T-helper 2 cell treated with Interferon-gamma antibody and Interleukin-4, amounts not matched to agents 5 μg/mL and 100 μg/mL, for 36 hours (primary cell): Measurements from ENCODE around the gene FNDC3A.

ENCODE experiments used
- DNase-seq: peaks from one replicate; pipeline ENCODE4 v3.0.0; 2021; ENCODE audit warnings: low spot score
- H3K27ac Mint-ChIP-seq: one replicate; pipeline ENCODE4 v1.8.0; 2021; ENCODE audit warnings: mild to moderate bottlenecking, mixed read lengths
- H3K27me3 Mint-ChIP-seq: one replicate; pipeline ENCODE4 v1.8.0; 2021; ENCODE audit warnings: low read depth, mixed read lengths
- H3K36me3 Mint-ChIP-seq: one replicate; pipeline ENCODE4 v1.8.0; 2021; ENCODE audit warnings: low read depth, mixed read lengths
- H3K4me1 Mint-ChIP-seq: one replicate; pipeline ENCODE4 v1.8.0; 2021; ENCODE audit warnings: low read depth, mixed read lengths
- H3K4me3 Mint-ChIP-seq: one replicate; pipeline ENCODE4 v1.8.0; 2022; ENCODE audit warnings: mild to moderate bottlenecking, moderate library complexity, mixed read lengths
- H3K9me3 Mint-ChIP-seq: one replicate; pipeline ENCODE4 v1.8.0; 2021; ENCODE audit warnings: mixed read lengths

FNDC3A gene

DNA sequence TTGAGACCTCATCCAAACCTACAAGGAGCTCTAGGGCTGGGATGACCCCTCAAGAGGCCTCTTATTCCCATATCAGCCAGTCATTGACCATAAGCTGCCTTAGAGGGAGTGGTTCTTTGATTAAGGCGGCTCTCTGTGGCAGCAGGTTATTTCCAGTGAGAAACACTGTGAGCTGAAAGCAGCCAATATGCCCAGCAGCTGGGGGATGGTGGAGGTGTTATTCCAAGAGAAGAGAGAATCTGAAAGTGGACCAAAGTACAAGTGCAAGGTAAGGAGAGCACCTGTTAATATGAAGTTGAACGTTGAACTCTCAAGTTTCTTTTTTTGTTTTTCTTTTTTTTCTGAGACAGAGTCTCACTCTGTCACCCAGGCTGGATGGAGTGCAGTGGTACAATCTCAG, 20.2 kb upstream of the FNDC3A start:
- H3K4me3 Mint-ChIP-seq, result no peak overlapping the region
- no peaks in the 10 kb centered on the region for H3K4me1 Mint-ChIP-seq
- peaks cover 19% of the 10 kb centered on the region for H3K27me3 Mint-ChIP-seq
- H3K27ac Mint-ChIP-seq, result no peak overlapping the region
- H3K9me3 Mint-ChIP-seq, result no peaks in the 10 kb centered on the region
- H3K36me3 Mint-ChIP-seq, result no peaks in the 10 kb centered on the region
- DNase-seq, result no peak

DNA sequence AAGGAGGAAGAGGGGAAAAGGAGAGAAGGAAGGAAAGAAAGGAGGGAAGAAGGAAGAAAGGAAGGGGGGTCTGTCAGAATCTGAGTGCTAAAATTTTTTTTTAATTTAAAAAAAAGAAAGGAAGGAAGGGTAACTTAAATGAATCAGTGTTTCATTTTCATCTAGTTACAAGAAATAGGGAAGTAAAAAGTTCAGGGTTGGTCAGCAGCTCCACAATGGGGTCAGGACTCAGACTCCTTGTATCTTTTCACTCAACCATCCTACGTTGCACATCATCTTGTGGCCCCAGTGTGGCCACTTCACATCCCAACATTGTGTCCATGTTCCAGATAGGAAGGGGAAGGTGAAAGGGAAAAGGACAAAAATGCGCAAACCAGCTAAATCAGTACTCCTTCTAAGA, 14.3 kb upstream of the FNDC3A start:
- DNase-seq, result no peak
- Mint-ChIP-seq H3K4me3 (no peak overlapping the region), H3K27me3 (peaks cover 12% of the 10 kb centered on the region), H3K27ac (no peak overlapping the region), H3K36me3 (no peaks in the 10 kb centered on the region), H3K9me3 (peaks cover 3% of the 10 kb centered on the region), H3K4me1 (no peaks in the 10 kb centered on the region)

DNA sequence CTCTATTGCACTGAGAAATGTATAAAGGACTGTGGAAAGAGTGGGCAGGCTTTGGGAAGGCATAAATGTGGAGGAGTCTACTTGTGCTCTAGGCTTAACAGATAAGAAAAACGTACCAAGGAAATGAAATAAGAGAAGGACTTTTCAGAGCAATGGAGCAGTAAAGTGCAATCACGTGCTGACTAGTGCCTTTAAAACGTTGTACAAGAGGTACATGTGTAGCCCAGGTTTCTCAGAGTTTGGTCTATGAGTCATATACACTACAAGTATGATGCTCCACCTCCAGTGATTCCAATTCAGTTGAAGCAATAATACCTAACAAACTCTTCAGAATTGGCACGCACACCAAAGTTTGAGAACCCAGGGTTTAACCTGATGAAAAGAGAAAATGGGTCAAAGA, 13.4 kb upstream of the FNDC3A start:
- peaks cover 7% of the 10 kb centered on the region for H3K27me3 Mint-ChIP-seq
- peaks cover 3% of the 10 kb centered on the region for H3K9me3 Mint-ChIP-seq
- no peak for DNase-seq
- peaks cover 2% of the 10 kb centered on the region for H3K36me3 Mint-ChIP-seq
- H3K4me3 Mint-ChIP-seq, result no peak overlapping the region
- no peak overlapping the region for H3K27ac Mint-ChIP-seq
- no peaks in the 10 kb centered on the region for H3K4me1 Mint-ChIP-seq

DNA sequence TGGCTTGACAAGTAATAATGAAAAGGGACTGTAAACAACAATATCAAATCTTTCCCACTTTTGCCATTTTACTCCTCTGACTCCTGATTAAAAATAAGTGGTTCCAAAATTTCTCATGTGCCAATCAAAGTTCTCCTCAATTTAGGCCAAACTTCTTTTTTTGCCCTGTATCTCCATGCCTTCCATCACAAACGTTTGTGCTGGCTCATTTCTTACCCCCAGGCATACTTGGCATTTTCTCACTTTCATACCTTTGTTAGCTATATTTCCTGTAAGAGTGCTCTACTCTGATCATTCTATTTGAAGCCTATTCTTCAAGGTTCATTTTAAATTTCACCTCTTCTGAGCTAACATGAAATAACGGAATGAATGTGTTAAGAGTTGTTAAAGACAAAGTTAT, 10.0 kb upstream of the FNDC3A start:
- H3K27me3 Mint-ChIP-seq, result peaks cover 2% of the 10 kb centered on the region
- H3K4me1 Mint-ChIP-seq, result no peaks in the 10 kb centered on the region
- DNase-seq, result no peak
- H3K27ac Mint-ChIP-seq, result no peak overlapping the region
- peaks cover 2% of the 10 kb centered on the region for H3K36me3 Mint-ChIP-seq
- peaks cover 7% of the 10 kb centered on the region for H3K9me3 Mint-ChIP-seq
- no peak overlapping the region for H3K4me3 Mint-ChIP-seq

DNA sequence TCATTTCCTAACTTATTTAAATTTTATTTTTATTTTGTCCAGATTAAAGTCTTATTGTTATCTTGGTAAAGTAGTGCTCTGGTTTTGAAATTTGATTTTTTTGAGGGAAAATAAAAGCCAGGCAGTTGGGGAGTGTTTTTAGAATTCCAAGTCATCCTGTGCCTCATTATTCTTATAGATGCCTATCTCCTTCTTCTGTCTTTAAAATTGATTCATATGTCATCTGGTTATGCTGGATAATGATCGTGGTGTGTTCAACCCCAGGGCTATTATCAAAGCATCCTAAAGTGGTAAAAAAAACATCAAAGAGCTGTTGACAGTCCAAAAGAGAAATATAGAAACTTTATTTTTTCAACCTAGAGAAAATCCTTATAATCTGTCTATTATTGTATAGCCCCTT, 6.0 kb upstream of the FNDC3A start:
- Mint-ChIP-seq H3K27me3 (no peaks in the 10 kb centered on the region), H3K9me3 (peaks cover 40% of the 10 kb centered on the region), H3K4me3 (no peak overlapping the region), H3K4me1 (peaks cover 3% of the 10 kb centered on the region), H3K27ac (no peak overlapping the region), H3K36me3 (peaks cover 22% of the 10 kb centered on the region)
- no peak for DNase-seq

- peaks cover 38% of the 10 kb centered on the region for H3K9me3 Mint-ChIP-seq
- no peak for DNase-seq
- peak overlapping the region; percentile 88 for H3K27ac Mint-ChIP-seq
- no peaks in the 10 kb centered on the region for H3K27me3 Mint-ChIP-seq
- H3K4me1 Mint-ChIP-seq, result peaks cover 17% of the 10 kb centered on the region
- H3K36me3 Mint-ChIP-seq, result peaks cover 28% of the 10 kb centered on the region
- H3K4me3 Mint-ChIP-seq, result no peak overlapping the region
Measured at GRCh38 chr13:48973845-48974431, 1.8 kb upstream of the FNDC3A start.

DNA sequence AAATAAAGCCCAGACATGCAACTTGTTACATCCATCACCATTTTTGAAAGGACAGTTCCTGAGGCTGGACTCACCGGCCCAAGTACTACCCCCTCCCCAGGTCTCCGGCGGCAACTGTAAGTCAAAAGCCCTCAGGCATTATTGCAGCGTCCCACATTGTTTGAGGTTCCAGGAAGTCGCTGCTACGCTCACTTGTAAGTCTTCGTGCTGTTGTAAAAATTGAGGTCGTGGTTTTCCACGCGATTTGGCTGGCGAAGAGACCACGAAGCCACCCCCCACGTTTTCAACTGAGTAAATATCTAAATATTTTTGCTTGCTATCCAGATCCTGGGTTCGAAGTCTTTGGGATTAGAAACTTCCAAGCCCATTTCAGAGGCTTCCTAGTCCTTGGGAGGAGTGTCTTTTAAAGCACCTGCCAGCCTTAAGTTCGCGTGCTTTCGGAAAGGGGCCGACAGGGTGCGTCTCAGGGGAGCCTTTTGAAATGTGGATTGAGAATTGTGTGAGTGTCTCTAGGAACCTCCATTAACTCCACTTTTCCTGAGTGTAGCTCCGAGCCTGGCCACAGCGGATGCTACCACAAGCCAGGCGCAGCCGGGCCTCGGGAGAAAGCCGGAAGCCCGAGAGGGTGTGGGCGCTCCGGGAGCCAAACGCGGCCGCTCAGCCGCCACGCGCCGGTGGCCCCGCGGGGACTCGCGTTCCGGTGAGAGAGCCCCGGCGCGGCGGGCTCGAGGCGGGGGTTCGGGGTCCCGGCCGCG, 434 bp upstream of the FNDC3A start:
- Mint-ChIP-seq H3K9me3 (peaks cover 36% of the 10 kb centered on the region), H3K27me3 (no peaks in the 10 kb centered on the region), H3K4me3 (peak overlapping the region; percentile 81), H3K36me3 (peaks cover 28% of the 10 kb centered on the region), H3K4me1 (peaks cover 28% of the 10 kb centered on the region), H3K27ac (peak overlapping the region; percentile 88)
- DNase-seq, result peak; percentile 7

DNA sequence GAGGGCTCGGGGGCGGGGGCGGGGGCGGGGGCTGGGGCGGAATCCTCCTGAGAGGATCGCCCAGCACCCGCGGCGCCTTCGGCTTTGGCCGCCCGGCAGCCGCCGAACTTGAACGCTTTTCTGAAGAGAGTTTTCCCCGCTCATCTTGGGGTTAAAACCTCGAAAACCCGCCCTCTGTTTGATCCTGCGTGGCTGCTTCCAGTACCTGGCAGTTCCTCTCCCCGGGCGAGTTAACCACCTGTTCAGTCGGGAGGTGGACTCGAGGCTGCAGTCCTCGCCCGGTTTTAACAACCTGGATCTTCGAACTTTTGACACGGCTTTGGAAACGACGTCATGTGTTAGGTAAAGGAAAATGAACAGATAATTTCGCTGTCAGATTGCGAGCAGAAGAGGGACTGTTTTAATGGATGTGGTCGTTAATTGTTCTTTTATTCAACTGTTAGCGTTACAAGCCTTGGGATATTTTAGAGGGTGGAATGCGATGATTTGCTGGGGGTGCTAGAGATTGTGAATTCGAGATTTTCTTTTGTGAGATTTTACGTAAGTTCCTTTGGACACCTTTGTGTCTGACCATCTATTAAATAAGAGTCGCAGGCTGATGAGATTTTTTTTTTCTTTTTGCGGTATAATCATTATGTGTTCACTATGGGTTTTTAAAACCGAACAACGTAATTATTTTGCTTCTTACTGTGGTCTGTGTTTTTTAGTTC, 1.0 kb downstream of the FNDC3A start:
- DNase-seq, result no peak
- peaks cover 34% of the 10 kb centered on the region for H3K4me1 Mint-ChIP-seq
- peaks cover 25% of the 10 kb centered on the region for H3K36me3 Mint-ChIP-seq
- peak overlapping the region; percentile 99 for H3K27ac Mint-ChIP-seq
- H3K4me3 Mint-ChIP-seq, result peak overlapping the region; percentile 90
- H3K27me3 Mint-ChIP-seq, result no peaks in the 10 kb centered on the region
- peaks cover 26% of the 10 kb centered on the region for H3K9me3 Mint-ChIP-seq

DNA sequence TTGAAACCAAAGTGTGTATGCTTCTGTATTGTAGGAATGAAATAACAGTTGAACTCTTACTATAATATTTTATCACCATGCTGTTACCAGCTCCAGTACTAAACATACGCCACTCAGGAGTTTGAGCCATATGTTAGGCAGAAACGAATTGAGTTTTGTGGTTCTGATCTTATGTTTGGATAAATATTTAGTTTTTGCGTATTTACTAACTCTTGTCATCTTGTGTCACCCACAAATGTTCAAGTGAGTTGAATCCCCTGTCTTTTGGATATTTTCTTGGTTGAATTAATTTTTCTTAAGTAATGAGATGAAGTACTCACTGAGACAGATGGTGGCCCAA, 1.5 kb downstream of the FNDC3A start:
- Mint-ChIP-seq H3K4me1 (peaks cover 34% of the 10 kb centered on the region), H3K9me3 (peaks cover 22% of the 10 kb centered on the region), H3K4me3 (peak overlapping the region; percentile 90), H3K36me3 (peaks cover 23% of the 10 kb centered on the region), H3K27me3 (no peaks in the 10 kb centered on the region), H3K27ac (peak overlapping the region; percentile 99)
- DNase-seq, result no peak

GRCh38 chr13:48977973-48978372, 2.3 kb downstream of the FNDC3A start:
- Mint-ChIP-seq H3K4me1 (peaks cover 34% of the 10 kb centered on the region), H3K27me3 (no peaks in the 10 kb centered on the region), H3K36me3 (peaks cover 21% of the 10 kb centered on the region), H3K4me3 (peak overlapping the region; percentile 66), H3K9me3 (peaks cover 16% of the 10 kb centered on the region), H3K27ac (peak overlapping the region; percentile 60)
- no peak for DNase-seq

GRCh38 chr13:48978942-48979601, 3.4 kb downstream of the FNDC3A start:
- Mint-ChIP-seq H3K4me3 (peak overlapping the region; percentile 56), H3K36me3 (peaks cover 14% of the 10 kb centered on the region), H3K4me1 (peaks cover 34% of the 10 kb centered on the region), H3K9me3 (peaks cover 7% of the 10 kb centered on the region), H3K27ac (no peak overlapping the region), H3K27me3 (no peaks in the 10 kb centered on the region)
- no peak for DNase-seq

- no peak for DNase-seq
- H3K4me1 Mint-ChIP-seq, result peaks cover 30% of the 10 kb centered on the region
- peaks cover 10% of the 10 kb centered on the region for H3K36me3 Mint-ChIP-seq
- no peak overlapping the region for H3K27ac Mint-ChIP-seq
- no peaks in the 10 kb centered on the region for H3K9me3 Mint-ChIP-seq
- no peak overlapping the region for H3K4me3 Mint-ChIP-seq
- no peaks in the 10 kb centered on the region for H3K27me3 Mint-ChIP-seq
Measured at GRCh38 chr13:48979892-48980291, 4.2 kb downstream of the FNDC3A start.

- no peak overlapping the region for H3K4me3 Mint-ChIP-seq
- no peaks in the 10 kb centered on the region for H3K9me3 Mint-ChIP-seq
- no peaks in the 10 kb centered on the region for H3K27me3 Mint-ChIP-seq
- H3K36me3 Mint-ChIP-seq, result peaks cover 8% of the 10 kb centered on the region
- peaks cover 21% of the 10 kb centered on the region for H3K4me1 Mint-ChIP-seq
- DNase-seq, result no peak
- H3K27ac Mint-ChIP-seq, result no peak overlapping the region
Measured at GRCh38 chr13:48983331-48983730, 7.6 kb downstream of the FNDC3A start.

DNA sequence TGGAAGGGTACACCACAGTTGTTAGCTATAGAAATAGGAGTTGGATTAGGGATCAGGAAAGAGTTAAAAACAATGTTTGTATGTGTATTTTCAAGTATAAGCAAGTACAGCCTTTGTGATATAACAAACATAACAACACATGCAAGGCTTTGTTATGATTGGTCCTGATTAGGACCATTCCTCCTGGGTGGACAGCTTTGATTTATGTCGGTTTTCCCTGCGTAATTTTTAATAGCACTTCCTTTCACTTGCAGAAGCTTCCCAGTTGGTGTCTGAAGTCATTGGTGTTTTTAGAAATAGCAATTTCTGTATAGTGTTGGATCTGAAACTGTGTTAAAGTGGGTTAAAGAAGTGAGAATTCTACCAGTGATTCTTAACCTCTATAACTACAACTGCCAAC, 10.0 kb downstream of the FNDC3A start:
- no peak overlapping the region for H3K27ac Mint-ChIP-seq
- no peak overlapping the region for H3K4me3 Mint-ChIP-seq
- H3K36me3 Mint-ChIP-seq, result peaks cover 13% of the 10 kb centered on the region
- no peak for DNase-seq
- peaks cover 11% of the 10 kb centered on the region for H3K9me3 Mint-ChIP-seq
- H3K4me1 Mint-ChIP-seq, result peaks cover 4% of the 10 kb centered on the region
- H3K27me3 Mint-ChIP-seq, result no peaks in the 10 kb centered on the region
